ENCODE data around the gene CBX7. TPM values are rescaled to one million over a fixed set of nuclear protein-coding genes. Genes with fewer than 3 reads are reported as not detected.

CBX7 gene
- polyA plus RNA-seq, 1 donor from 2014 or later, result 4.4 TPM

- no peaks in the 10 kb centered on the region for H4K20me1 ChIP-seq (ENCODE audit: insufficient read depth)
- no peak overlapping the region for H3K4me2 ChIP-seq (ENCODE audit: low read length)
- no peaks in the 10 kb centered on the region for H3K36me3 ChIP-seq (ENCODE audit: insufficient read depth, low read length)
- no peak for TF ChIP-seq SMC3 (conservative IDR thresholded peaks at IDR 0.05; ENCODE audit: poor library complexity)
- TF ChIP-seq EP300 (conservative IDR thresholded peaks at IDR 0.05; ENCODE audit: poor library complexity, severe bottlenecking), result no peak
- no peak for TF ChIP-seq POLR2AphosphoS5 (IDR thresholded peaks at IDR 0.05)
- no peak for TF ChIP-seq TAF1 (IDR thresholded peaks at IDR 0.05; ENCODE audit: low read depth)
- TF ChIP-seq EZH2 (IDR thresholded peaks at IDR 0.05; ENCODE audit: borderline replicate concordance, insufficient read depth, low read length, poor library complexity, severe bottlenecking), result no peak
- no peak for TF ChIP-seq RAD21 (conservative IDR thresholded peaks at IDR 0.05)
- TF ChIP-seq, protein P1, sequence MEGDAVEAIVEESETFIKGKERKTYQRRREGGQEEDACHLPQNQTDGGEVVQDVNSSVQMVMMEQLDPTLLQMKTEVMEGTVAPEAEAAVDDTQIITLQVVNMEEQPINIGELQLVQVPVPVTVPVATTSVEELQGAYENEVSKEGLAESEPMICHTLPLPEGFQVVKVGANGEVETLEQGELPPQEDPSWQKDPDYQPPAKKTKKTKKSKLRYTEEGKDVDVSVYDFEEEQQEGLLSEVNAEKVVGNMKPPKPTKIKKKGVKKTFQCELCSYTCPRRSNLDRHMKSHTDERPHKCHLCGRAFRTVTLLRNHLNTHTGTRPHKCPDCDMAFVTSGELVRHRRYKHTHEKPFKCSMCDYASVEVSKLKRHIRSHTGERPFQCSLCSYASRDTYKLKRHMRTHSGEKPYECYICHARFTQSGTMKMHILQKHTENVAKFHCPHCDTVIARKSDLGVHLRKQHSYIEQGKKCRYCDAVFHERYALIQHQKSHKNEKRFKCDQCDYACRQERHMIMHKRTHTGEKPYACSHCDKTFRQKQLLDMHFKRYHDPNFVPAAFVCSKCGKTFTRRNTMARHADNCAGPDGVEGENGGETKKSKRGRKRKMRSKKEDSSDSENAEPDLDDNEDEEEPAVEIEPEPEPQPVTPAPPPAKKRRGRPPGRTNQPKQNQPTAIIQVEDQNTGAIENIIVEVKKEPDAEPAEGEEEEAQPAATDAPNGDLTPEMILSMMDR (IDR thresholded peaks at IDR 0.05; ENCODE audit: poor library complexity, severe bottlenecking), result no peak
- TF ChIP-seq MXI1 (conservative IDR thresholded peaks at IDR 0.05; ENCODE audit: poor library complexity, severe bottlenecking), result no peak
- no peak for TF ChIP-seq REST (IDR thresholded peaks at IDR 0.05; ENCODE audit: borderline replicate concordance)
- H3K9me3 ChIP-seq (ENCODE audit: low read length), result no peaks in the 10 kb centered on the region
- H2AFZ ChIP-seq (ENCODE audit: low read depth, low read length), result no peak overlapping the region
- H3K9me2 ChIP-seq (ENCODE audit: insufficient read depth, low read length), result no peaks in the 10 kb centered on the region
- H3K4me3 ChIP-seq (ENCODE audit: low read length), result peak overlapping the region; percentile 53
- H3K27ac ChIP-seq (ENCODE audit: low read length), result peak overlapping the region; percentile 87
- no peaks in the 10 kb centered on the region for H3K79me2 ChIP-seq (replicated peaks; ENCODE audit: insufficient read depth, low read length)
- no peaks in the 10 kb centered on the region for H3K27me3 ChIP-seq (ENCODE audit: insufficient read depth, low read depth, low read length)
- no peaks in the 10 kb centered on the region for H3F3A ChIP-seq (ENCODE audit: insufficient read depth, low read length, poor library complexity, severe bottlenecking)
- H3K9ac ChIP-seq (ENCODE audit: low read length), result peak overlapping the region; percentile 70
Observed at GRCh38 chr22:39175353-39176142, 23.1 kb upstream of the CBX7 start.

GRCh38 chr22:39174498-39175352 lies 22.2 kb upstream of the CBX7 start:
- H3K27ac ChIP-seq (ENCODE audit: low read length), result peak overlapping the region; percentile 87
- no peaks in the 10 kb centered on the region for H3K9me2 ChIP-seq (ENCODE audit: insufficient read depth, low read length)
- H3F3A ChIP-seq (ENCODE audit: insufficient read depth, low read length, poor library complexity, severe bottlenecking), result no peaks in the 10 kb centered on the region
- H3K36me3 ChIP-seq (ENCODE audit: insufficient read depth, low read length), result no peaks in the 10 kb centered on the region
- no peaks in the 10 kb centered on the region for H3K79me2 ChIP-seq (replicated peaks; ENCODE audit: insufficient read depth, low read length)
- H3K9ac ChIP-seq (ENCODE audit: low read length), result peak overlapping the region; percentile 70
- TF ChIP-seq MXI1 (conservative IDR thresholded peaks at IDR 0.05; ENCODE audit: poor library complexity, severe bottlenecking) (peak; percentile 59), SMC3 (conservative IDR thresholded peaks at IDR 0.05; ENCODE audit: poor library complexity) (peak; percentile 18), RAD21 (conservative IDR thresholded peaks at IDR 0.05) (no peak), REST (IDR thresholded peaks at IDR 0.05; ENCODE audit: borderline replicate concordance) (peak; percentile 62), EZH2 (IDR thresholded peaks at IDR 0.05; ENCODE audit: borderline replicate concordance, insufficient read depth, low read length, poor library complexity, severe bottlenecking) (no peak), TAF1 (IDR thresholded peaks at IDR 0.05; ENCODE audit: low read depth) (no peak), POLR2AphosphoS5 (IDR thresholded peaks at IDR 0.05) (peak; percentile 58), EP300 (conservative IDR thresholded peaks at IDR 0.05; ENCODE audit: poor library complexity, severe bottlenecking) (peak; percentile 80)
- TF ChIP-seq, protein P1 (IDR thresholded peaks at IDR 0.05; ENCODE audit: poor library complexity, severe bottlenecking), result no peak
- H3K9me3 ChIP-seq (ENCODE audit: low read length), result no peaks in the 10 kb centered on the region
- H3K4me2 ChIP-seq (ENCODE audit: low read length), result peak overlapping the region; percentile 83
- peak overlapping the region; percentile 53 for H3K4me3 ChIP-seq (ENCODE audit: low read length)
- H2AFZ ChIP-seq (ENCODE audit: low read depth, low read length), result peak overlapping the region; percentile 74
- no peaks in the 10 kb centered on the region for H4K20me1 ChIP-seq (ENCODE audit: insufficient read depth)
- H3K27me3 ChIP-seq (ENCODE audit: insufficient read depth, low read depth, low read length), result no peaks in the 10 kb centered on the region

Data from neural cell (in vitro differentiated cells).